Keratinocyte (primary cell): ENCODE data around the gene FAM217B. TPM values are rescaled to one million over a fixed set of nuclear protein-coding genes. Genes with fewer than 3 reads are reported as not detected.
A peak's percentile ranks its signal among the peaks of the same experiment; 100 is the strongest.

Experiments
- DNase-seq: peaks from one replicate; pipeline ENCODE4 v3.0.0-alpha.2; 2011; ENCODE audit warnings: low read depth, missing footprints, low spot score
- FAIRE-seq: peaks from 2 replicates; lab custom pipeline; 2011; peaks lifted over from hg19 to GRCh38; lab: Jason Lieb, UNC
- H2AFZ ChIP-seq: 2 replicates; pipeline ENCODE4 v1.6.0; 2012; ENCODE audit warnings: low read length, control low read depth, inconsistent platforms; ENCODE audit not compliant: control insufficient read depth
- H3K27ac ChIP-seq: 2 replicates; pipeline ENCODE4 v1.5.1; 2011; ENCODE audit warnings: low read length; ENCODE audit not compliant: control insufficient read depth, insufficient read depth
- H3K27me3 ChIP-seq: 3 replicates; pipeline ENCODE4 v1.6.0; 2011; ENCODE audit warnings: low read length; ENCODE audit not compliant: control insufficient read depth, insufficient read depth; ENCODE audit errors: extremely low read depth
- H3K36me3 ChIP-seq, 2 experiments: 2 replicates in 1 of 2; 3 replicates in 1 of 2; pipeline ENCODE4 v1.5.1; 2011; ENCODE audit warnings: low read length in 2 of 2, mild to moderate bottlenecking in 1 of 2; ENCODE audit not compliant: control insufficient read depth in 2 of 2, insufficient read depth in 2 of 2; ENCODE audit errors: extremely low read depth in 1 of 2
- H3K4me1 ChIP-seq: 3 replicates; pipeline ENCODE4 v1.5.1; 2011; ENCODE audit warnings: low read length; ENCODE audit not compliant: control insufficient read depth, insufficient read depth; ENCODE audit errors: extremely low read depth
- H3K4me2 ChIP-seq: 3 replicates; pipeline ENCODE4 v1.6.0; 2011; ENCODE audit warnings: low read depth, low read length; ENCODE audit not compliant: control insufficient read depth, insufficient read depth; ENCODE audit errors: extremely low read depth
- H3K4me3 ChIP-seq, 3 experiments: fragments of 200-600 bp in 1 of 3; sonication (generic) in 1 of 3; 2 replicates in 2 of 3; 3 replicates in 1 of 3; pipeline ENCODE4 v1.5.1; 2011 to 2016; ENCODE audit warnings: low read length in 3 of 3, mild to moderate bottlenecking in 3 of 3, control low read depth in 2 of 3, inconsistent platforms in 1 of 3, low read depth in 1 of 3, mixed read lengths in 1 of 3, mixed run types in 1 of 3, moderate library complexity in 1 of 3; ENCODE audit not compliant: control insufficient read depth in 2 of 3, insufficient read depth in 2 of 3; ENCODE audit errors: extremely low read depth in 1 of 3
- H3K79me2 ChIP-seq: 2 replicates; pipeline ENCODE4 v1.6.0; 2012; ENCODE audit warnings: low read length; ENCODE audit not compliant: control insufficient read depth, insufficient read depth
- H3K9ac ChIP-seq: 3 replicates; pipeline ENCODE4 v1.6.0; 2011; ENCODE audit warnings: low read length; ENCODE audit not compliant: control insufficient read depth, insufficient read depth; ENCODE audit errors: extremely low read depth
- H3K9me1 ChIP-seq: 3 replicates; pipeline ENCODE4 v1.6.0; 2011; ENCODE audit warnings: low read length; ENCODE audit not compliant: control insufficient read depth, insufficient read depth; ENCODE audit errors: extremely low read depth
- H3K9me3 ChIP-seq: 2 replicates; pipeline ENCODE4 v1.5.1; 2012; ENCODE audit warnings: low read depth, low read length; ENCODE audit not compliant: control insufficient read depth
- H4K20me1 ChIP-seq: 3 replicates; pipeline ENCODE4 v1.6.0; 2011; ENCODE audit warnings: low read length; ENCODE audit not compliant: control insufficient read depth, insufficient read depth; ENCODE audit errors: extremely low read depth
- EZH2 ChIP-seq: IDR thresholded peaks from one replicate; pipeline ENCODE4 v1.6.1; 2012; ENCODE audit warnings: inconsistent platforms, mild to moderate bottlenecking, low read length, moderate library complexity
- dilution Hi-C: fragments of 300-500 bp; cut with MboI; formaldehyde crosslinking; loops from one replicate; pipeline ENCODE4 v1.7.0; 2020; ENCODE audit warnings: low sequenced_read_pairs; ENCODE audit not compliant: extremely low pct_ligation_motif_present
- polyA plus RNA-seq, 5 experiments: library from polyadenylated mRNA; depleted of rRNA in 3 of 5; stranded (reverse) in 3 of 5; stranded (forward) in 1 of 5; unstranded in 1 of 5; fragments of >200 nt; gene quantifications; 1 replicate in 1 of 5; 2 replicates in 3 of 5; 3 replicates in 1 of 5; pipeline versions ENCODE4 v1.2.1 to v1.2.3, GENCODE V29; 2011 to 2012; ENCODE audit warnings: missing spikeins in 2 of 5, low read depth in 1 of 5, low replicate concordance in 1 of 5
- TF ChIP-seq, protein P1 (sequence below), 3 experiments: IDR thresholded peaks in 1 of 3; conservative IDR thresholded peaks in 1 of 3; optimal IDR thresholded peaks in 1 of 3; 2 replicates in 2 of 3; 3 replicates in 1 of 3; pipeline versions ENCODE3 to v1.5.1; 2011; ENCODE audit warnings: low read length in 3 of 3, mild to moderate bottlenecking in 3 of 3, moderate library complexity in 2 of 3, control low read depth in 1 of 3, inconsistent platforms in 1 of 3; ENCODE audit not compliant: insufficient read depth in 2 of 3; ENCODE audit errors: extremely low read depth in 1 of 3

FAM217B gene
- polyA plus RNA-seq, 1 donor (not counting 4 experiments of a cell fraction or from before 2014, with no cell fraction given): 10.1 TPM

DNA sequence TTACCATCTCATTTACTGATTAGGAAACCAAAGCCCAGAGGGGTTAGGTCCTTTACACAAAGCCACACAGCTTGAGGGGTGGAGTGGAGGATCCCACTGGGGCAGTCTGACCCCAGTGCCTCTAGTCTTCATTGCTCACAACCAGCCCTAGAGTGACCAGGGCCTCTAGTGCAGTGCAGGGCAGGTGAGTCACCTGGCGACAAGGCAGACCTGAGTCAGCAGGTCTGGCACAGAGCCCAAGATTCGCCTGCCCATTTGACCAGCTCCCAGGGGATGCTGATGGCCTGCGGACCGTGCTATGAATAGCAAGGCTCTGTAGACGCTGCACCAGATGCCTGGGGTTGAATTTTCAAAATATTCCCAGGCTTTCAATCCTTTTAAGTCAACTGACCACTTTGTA, 48.0 kb downstream of the FAM217B start:
- Histone ChIP-seq H3K9ac (no peak overlapping the region), H4K20me1 (no peaks in the 10 kb centered on the region), H3K36me3 (no peaks in the 10 kb centered on the region), H2AFZ (no peak overlapping the region), H3K27ac (peak overlapping the region; percentile 28), H3K4me3 (no peak overlapping the region), H3K4me2 (peak overlapping the region; percentile 31), H3K4me1 (peaks cover 26% of the 10 kb centered on the region), H3K9me3 (no peaks in the 10 kb centered on the region), H3K27me3 (no peaks in the 10 kb centered on the region), H3K79me2 (no peaks in the 10 kb centered on the region), H3K9me1 (no peaks in the 10 kb centered on the region)
- dilution Hi-C loops: no loop called here
- no peak for DNase-seq
- FAIRE-seq: no peak
- TF ChIP-seq, protein P1, sequence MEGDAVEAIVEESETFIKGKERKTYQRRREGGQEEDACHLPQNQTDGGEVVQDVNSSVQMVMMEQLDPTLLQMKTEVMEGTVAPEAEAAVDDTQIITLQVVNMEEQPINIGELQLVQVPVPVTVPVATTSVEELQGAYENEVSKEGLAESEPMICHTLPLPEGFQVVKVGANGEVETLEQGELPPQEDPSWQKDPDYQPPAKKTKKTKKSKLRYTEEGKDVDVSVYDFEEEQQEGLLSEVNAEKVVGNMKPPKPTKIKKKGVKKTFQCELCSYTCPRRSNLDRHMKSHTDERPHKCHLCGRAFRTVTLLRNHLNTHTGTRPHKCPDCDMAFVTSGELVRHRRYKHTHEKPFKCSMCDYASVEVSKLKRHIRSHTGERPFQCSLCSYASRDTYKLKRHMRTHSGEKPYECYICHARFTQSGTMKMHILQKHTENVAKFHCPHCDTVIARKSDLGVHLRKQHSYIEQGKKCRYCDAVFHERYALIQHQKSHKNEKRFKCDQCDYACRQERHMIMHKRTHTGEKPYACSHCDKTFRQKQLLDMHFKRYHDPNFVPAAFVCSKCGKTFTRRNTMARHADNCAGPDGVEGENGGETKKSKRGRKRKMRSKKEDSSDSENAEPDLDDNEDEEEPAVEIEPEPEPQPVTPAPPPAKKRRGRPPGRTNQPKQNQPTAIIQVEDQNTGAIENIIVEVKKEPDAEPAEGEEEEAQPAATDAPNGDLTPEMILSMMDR (optimal IDR thresholded peaks at IDR 0.05 in 1 of 3, IDR thresholded peaks at IDR 0.05 in 1 of 3, conservative IDR thresholded peaks at IDR 0.05 in 1 of 3; ENCODE audit: extremely low read depth in 1 of 3, insufficient read depth in 2 of 3, low read length in 3 of 3): no peak
- no peak for TF ChIP-seq EZH2

DNA sequence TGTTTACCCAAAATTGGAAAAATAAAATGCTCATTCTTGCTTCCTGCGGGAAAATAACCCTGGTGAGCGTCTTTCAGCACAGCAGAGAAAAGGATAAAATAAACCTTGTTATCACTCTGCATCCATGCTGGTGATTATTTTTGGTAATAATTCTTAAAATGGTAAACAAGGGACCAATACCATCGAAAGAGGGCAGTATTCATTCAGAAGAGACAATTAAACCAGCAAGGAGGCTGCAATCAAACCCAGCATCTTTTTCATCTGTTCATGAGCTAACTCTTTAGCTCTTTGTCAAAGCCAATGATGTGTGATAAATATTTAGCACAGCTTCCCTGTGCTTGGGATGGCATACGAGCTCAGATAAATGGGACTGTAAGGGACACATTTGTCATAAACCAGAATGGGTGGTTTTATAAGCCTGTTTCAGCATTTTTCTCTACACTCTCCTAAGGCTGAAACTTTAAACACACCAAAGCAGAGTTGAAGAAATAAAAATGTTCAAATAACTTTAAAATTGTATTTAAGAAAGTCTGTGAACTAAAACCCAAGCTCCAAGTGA, 52.4 kb downstream of the FAM217B start:
- no peak overlapping the region for H3K27ac ChIP-seq
- FAIRE-seq: no peak
- no peaks in the 10 kb centered on the region for H3K79me2 ChIP-seq

More for the DNA sequence above, 52.4 kb downstream of the FAM217B start:
- H2AFZ ChIP-seq: no peak overlapping the region
- H3K9me3 ChIP-seq: no peaks in the 10 kb centered on the region
- no peak for DNase-seq
- no peak overlapping the region for H3K9ac ChIP-seq
- no peaks in the 10 kb centered on the region for H3K27me3 ChIP-seq
- H3K36me3 ChIP-seq: no peaks in the 10 kb centered on the region
- H3K4me2 ChIP-seq: no peak overlapping the region
- dilution Hi-C loops: no loop called here
- no peak for TF ChIP-seq EZH2
- TF ChIP-seq, protein P1 (optimal IDR thresholded peaks at IDR 0.05 in 1 of 3, IDR thresholded peaks at IDR 0.05 in 1 of 3, conservative IDR thresholded peaks at IDR 0.05 in 1 of 3; ENCODE audit: extremely low read depth in 1 of 3, insufficient read depth in 2 of 3, low read length in 3 of 3): peak in 1 of 3 experiments; percentile 12
- no peak overlapping the region for H3K4me3 ChIP-seq
- H3K4me1 ChIP-seq: peaks cover 40% of the 10 kb centered on the region
- H3K9me1 ChIP-seq: peaks cover 2% of the 10 kb centered on the region
- H4K20me1 ChIP-seq: no peaks in the 10 kb centered on the region
